Neural cell (in vitro differentiated cells): ENCODE measurements around the gene FMN2. TPM values are rescaled to one million over a fixed set of nuclear protein-coding genes. Genes with fewer than 3 reads are reported as not detected.

ENCODE experiments used
- H2AFZ ChIP-seq: fragments of 200-600, 300-800 bp; sonication (generic), shearing (Covaris generic); 2 replicates; pipeline ENCODE4 v1.6.0; 2014; ENCODE audit warnings: low read depth, mild to moderate bottlenecking, antibody characterized with exemption, low read length, moderate library complexity
- H3F3A ChIP-seq: fragments of 200-600 bp; shearing (Covaris generic); 2 replicates; pipeline ENCODE4 v1.6.1; 2016; ENCODE audit warnings: mild to moderate bottlenecking, moderate library complexity, mixed read lengths, antibody characterized with exemption, low read length; ENCODE audit not compliant: insufficient read depth, poor library complexity, severe bottlenecking
- H3K27ac ChIP-seq: fragments of 200-600, 300-800 bp; sonication (generic), shearing (Covaris generic); 2 replicates; pipeline ENCODE4 v1.5.1; 2014; ENCODE audit warnings: mild to moderate bottlenecking, low read length, moderate library complexity
- H3K27me3 ChIP-seq: fragments of 300-800, 200-600 bp; sonication (generic), shearing (Covaris generic); 2 replicates; pipeline ENCODE4 v1.6.0; 2014; ENCODE audit warnings: mild to moderate bottlenecking, low read depth, low read length, moderate library complexity; ENCODE audit not compliant: insufficient read depth
- H3K36me3 ChIP-seq: fragments of 300-800, 200-600 bp; sonication (generic), shearing (Covaris generic); 2 replicates; pipeline ENCODE4 v1.5.1; 2014; ENCODE audit warnings: mild to moderate bottlenecking, antibody characterized with exemption, low read length, moderate library complexity; ENCODE audit not compliant: insufficient read depth
- H3K4me2 ChIP-seq: fragments of 300-800, 200-600 bp; sonication (generic), shearing (Covaris generic); 2 replicates; pipeline ENCODE4 v1.6.0; 2014; ENCODE audit warnings: mild to moderate bottlenecking, low read length
- H3K4me3 ChIP-seq: fragments of 300-800, 200-600 bp; sonication (generic), shearing (Covaris generic); 2 replicates; pipeline ENCODE4 v1.5.1; 2014; ENCODE audit warnings: mild to moderate bottlenecking, low read length, moderate library complexity
- H3K79me2 ChIP-seq: fragments of 200-600 bp; shearing (Covaris generic); replicated peaks from 2 replicates; pipeline ENCODE4 v1.6.0; 2014; ENCODE audit warnings: mild to moderate bottlenecking, low read length, moderate library complexity; ENCODE audit not compliant: insufficient read depth
- H3K9ac ChIP-seq: fragments of 300-800, 200-600 bp; sonication (generic), shearing (Covaris generic); 2 replicates; pipeline ENCODE4 v1.6.1; 2016; ENCODE audit warnings: mild to moderate bottlenecking, low read length, mixed read lengths
- H3K9me2 ChIP-seq: fragments of 200-600 bp; shearing (Covaris generic); 2 replicates; pipeline ENCODE4 v1.6.1; 2016; ENCODE audit warnings: mild to moderate bottlenecking, low read length, mixed read lengths; ENCODE audit not compliant: insufficient read depth
- H3K9me3 ChIP-seq: fragments of 200-600, 300-800 bp; sonication (generic), shearing (Covaris generic); 2 replicates; pipeline ENCODE4 v1.6.1; 2016; ENCODE audit warnings: mild to moderate bottlenecking, mixed run types, low read length, moderate library complexity, mixed read lengths
- H4K20me1 ChIP-seq: fragments of 200-600 bp; shearing (Covaris generic); 2 replicates; pipeline ENCODE4 v1.6.1; 2016; ENCODE audit warnings: mild to moderate bottlenecking, mixed run types; ENCODE audit not compliant: insufficient read depth
- CTCF ChIP-seq: fragments of 450-650 bp; IDR thresholded peaks from 2 replicates; pipeline ENCODE4 v1.5.1; 2014; ENCODE audit warnings: antibody characterized with exemption, mild to moderate bottlenecking, moderate library complexity; ENCODE audit not compliant: poor library complexity, severe bottlenecking
- EP300 ChIP-seq: fragments of 450-650 bp; conservative IDR thresholded peaks from 2 replicates; pipeline ENCODE4 v1.6.1; 2014; ENCODE audit warnings: antibody characterized with exemption, mild to moderate bottlenecking, moderate library complexity; ENCODE audit not compliant: poor library complexity, severe bottlenecking
- EZH2 ChIP-seq: fragments of 200-600, 300-800 bp; shearing (Covaris generic), sonication (generic); IDR thresholded peaks from 2 replicates; pipeline ENCODE4 v1.6.1; 2014; ENCODE audit warnings: antibody characterized with exemption, low read length, borderline replicate concordance, mild to moderate bottlenecking; ENCODE audit not compliant: insufficient read depth, poor library complexity, severe bottlenecking
- MXI1 ChIP-seq: fragments of 450-650 bp; conservative IDR thresholded peaks from 2 replicates; pipeline ENCODE4 v1.6.1; 2014; ENCODE audit warnings: antibody characterized with exemption, mild to moderate bottlenecking; ENCODE audit not compliant: poor library complexity, severe bottlenecking
- POLR2AphosphoS5 ChIP-seq: IDR thresholded peaks from 2 replicates; pipeline ENCODE4 v1.6.1; 2012
- RAD21 ChIP-seq: fragments of 450-650 bp; conservative IDR thresholded peaks from 2 replicates; pipeline ENCODE4 v1.6.1; 2014; ENCODE audit warnings: antibody characterized with exemption, mild to moderate bottlenecking, moderate library complexity
- REST ChIP-seq: IDR thresholded peaks from 2 replicates; pipeline ENCODE4 v1.6.1; 2012; ENCODE audit warnings: borderline replicate concordance
- SMC3 ChIP-seq: fragments of 450-650 bp; conservative IDR thresholded peaks from 2 replicates; pipeline ENCODE4 v1.6.1; 2014; ENCODE audit warnings: antibody characterized with exemption, mild to moderate bottlenecking, moderate library complexity; ENCODE audit not compliant: poor library complexity
- TAF1 ChIP-seq: IDR thresholded peaks from 2 replicates; pipeline ENCODE4 v1.6.1; 2012; ENCODE audit warnings: low read depth
- polyA plus RNA-seq: library from polyadenylated mRNA; depleted of rRNA; stranded (reverse); fragments of >200 nt; gene quantifications from 2 replicates; pipeline ENCODE4 v1.2.3, GENCODE V29; 2014

FMN2 gene
- polyA plus RNA-seq, 1 donor from 2014 or later: 23.9 TPM

GRCh38 chr1:240306673-240307072 is 215.0 kb downstream of the FMN2 start:
- Histone ChIP-seq H3K9me2 (no peaks in the 10 kb centered on the region), H4K20me1 (no peaks in the 10 kb centered on the region), H3K79me2 (no peaks in the 10 kb centered on the region), H2AFZ (no peak overlapping the region), H3K27me3 (no peaks in the 10 kb centered on the region), H3K9me3 (no peaks in the 10 kb centered on the region), H3F3A (no peaks in the 10 kb centered on the region), H3K36me3 (no peaks in the 10 kb centered on the region), H3K9ac (no peak overlapping the region), H3K27ac (no peak overlapping the region), H3K4me3 (no peak overlapping the region), H3K4me2 (no peak overlapping the region)
- no peak for TF ChIP-seq REST
- TF ChIP-seq POLR2AphosphoS5: no peak
- TF ChIP-seq CTCF: no peak
- TF ChIP-seq EZH2: no peak

- Histone ChIP-seq H3K79me2 (no peaks in the 10 kb centered on the region), H3K4me3 (no peak overlapping the region), H3K9me2 (no peaks in the 10 kb centered on the region), H2AFZ (no peak overlapping the region), H3K36me3 (no peaks in the 10 kb centered on the region), H3F3A (no peaks in the 10 kb centered on the region), H3K9ac (no peak overlapping the region), H3K9me3 (no peaks in the 10 kb centered on the region), H3K4me2 (no peak overlapping the region), H3K27ac (no peak overlapping the region), H3K27me3 (no peaks in the 10 kb centered on the region), H4K20me1 (no peaks in the 10 kb centered on the region)
- TF ChIP-seq EZH2 (no peak), REST (no peak), MXI1 (no peak), RAD21 (no peak), CTCF (no peak), POLR2AphosphoS5 (no peak), TAF1 (no peak), EP300 (no peak), SMC3 (no peak)
Observed at GRCh38 chr1:240308096-240308495, 216.4 kb downstream of the FMN2 start.
